Pulmonary artery endothelial cell (primary cell): ENCODE data around the gene WFDC1. TPM values are rescaled to one million over a fixed set of nuclear protein-coding genes. Genes with fewer than 3 reads are reported as not detected.

Experiments used
- DNase-seq: peaks from one replicate; pipeline ENCODE4 v3.0.0-alpha.2; 2011; ENCODE audit warnings: low read depth, low spot score
- total RNA-seq: library from RNA; depleted of rRNA; stranded (reverse); fragments of >200 nt; gene quantifications from 2 replicates; pipeline ENCODE4 v1.2.3, GENCODE V29; 2014

The WFDC1 gene
- total RNA-seq, 1 donor from 2014 or later: not detected

DNA sequence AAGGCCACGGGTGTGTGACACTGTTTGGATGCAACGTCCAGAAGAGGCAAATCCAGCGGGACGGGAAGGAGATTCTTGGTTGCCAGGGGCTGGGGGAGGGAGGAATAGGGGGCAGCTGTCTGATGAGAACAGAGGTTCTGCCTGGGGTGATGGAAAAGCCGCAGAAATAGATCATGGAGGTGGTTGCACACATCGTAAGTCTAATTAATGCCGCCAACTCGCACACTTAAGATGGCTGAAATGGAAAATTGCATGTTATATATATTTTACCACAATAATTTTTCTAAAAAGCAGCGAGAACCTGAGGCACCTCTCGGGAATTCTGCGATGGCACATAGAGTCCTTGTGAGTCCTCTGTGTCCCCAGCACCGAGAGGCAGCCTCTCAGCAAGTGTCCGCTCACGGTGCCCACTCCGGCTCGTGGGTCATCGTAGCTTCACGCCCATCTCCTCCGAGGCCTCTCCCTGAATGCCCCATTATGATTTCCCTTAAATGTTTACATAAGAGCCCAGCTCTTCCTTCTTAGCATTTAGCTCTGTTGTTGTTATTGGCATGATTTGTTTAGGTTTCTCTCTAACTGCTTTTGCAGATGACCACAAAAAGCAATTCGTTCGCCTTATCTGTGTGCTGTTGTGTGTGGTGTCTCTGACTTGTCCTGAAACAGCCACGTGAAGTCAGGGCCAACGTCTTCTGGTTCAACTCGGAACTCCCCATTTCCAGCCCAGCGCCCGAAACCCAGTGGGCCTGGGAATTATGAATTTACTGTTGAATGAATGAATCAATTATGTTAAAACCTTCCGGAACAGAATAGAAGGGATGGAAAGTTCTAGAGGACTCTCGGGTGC, 7.7 kb downstream of the WFDC1 start:
- no peak for DNase-seq

DNA sequence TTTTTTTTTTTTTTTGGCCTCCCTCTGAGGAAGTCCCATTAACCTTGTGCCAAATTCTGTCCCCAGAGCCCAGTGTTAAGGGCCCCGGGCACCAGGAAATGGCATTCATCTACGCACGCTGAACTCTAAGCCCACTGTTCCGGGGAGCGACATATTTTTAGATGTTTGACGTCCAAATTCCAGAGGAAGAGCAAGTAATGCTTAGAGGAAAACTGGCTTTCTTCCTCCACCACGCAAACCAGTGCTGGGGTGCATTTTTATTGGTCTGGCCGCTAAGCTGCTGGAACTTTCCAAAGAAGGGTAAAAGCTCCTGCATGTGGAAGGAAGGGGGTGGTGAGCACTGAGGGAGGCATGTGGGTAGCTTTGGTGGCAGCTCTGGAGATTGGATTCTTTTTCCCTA, 8.3 kb downstream of the WFDC1 start:
- DNase-seq: no peak

- DNase-seq: no peak
Observed at GRCh38 chr16:84303516-84303915, 8.8 kb downstream of the WFDC1 start.

DNA sequence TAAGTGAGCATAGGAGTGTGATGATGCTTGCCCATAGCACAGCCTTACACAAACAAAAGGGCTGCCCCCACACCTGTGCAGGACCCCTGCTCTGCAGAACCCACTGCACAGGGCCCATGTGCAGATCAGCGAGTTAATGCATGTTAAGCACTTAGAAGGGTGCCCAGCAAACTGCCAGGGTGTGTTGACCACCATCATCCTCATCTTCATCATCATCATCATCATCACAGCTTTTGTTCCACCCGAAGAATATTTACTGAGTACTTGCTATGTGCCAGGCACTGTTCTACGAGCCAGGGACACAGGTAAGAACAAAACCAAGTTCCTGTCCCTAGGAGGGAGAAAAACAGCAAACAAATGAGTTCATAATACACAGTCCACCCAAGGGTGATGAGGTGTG, 11.9 kb downstream of the WFDC1 start:
- DNase-seq: no peak

DNA sequence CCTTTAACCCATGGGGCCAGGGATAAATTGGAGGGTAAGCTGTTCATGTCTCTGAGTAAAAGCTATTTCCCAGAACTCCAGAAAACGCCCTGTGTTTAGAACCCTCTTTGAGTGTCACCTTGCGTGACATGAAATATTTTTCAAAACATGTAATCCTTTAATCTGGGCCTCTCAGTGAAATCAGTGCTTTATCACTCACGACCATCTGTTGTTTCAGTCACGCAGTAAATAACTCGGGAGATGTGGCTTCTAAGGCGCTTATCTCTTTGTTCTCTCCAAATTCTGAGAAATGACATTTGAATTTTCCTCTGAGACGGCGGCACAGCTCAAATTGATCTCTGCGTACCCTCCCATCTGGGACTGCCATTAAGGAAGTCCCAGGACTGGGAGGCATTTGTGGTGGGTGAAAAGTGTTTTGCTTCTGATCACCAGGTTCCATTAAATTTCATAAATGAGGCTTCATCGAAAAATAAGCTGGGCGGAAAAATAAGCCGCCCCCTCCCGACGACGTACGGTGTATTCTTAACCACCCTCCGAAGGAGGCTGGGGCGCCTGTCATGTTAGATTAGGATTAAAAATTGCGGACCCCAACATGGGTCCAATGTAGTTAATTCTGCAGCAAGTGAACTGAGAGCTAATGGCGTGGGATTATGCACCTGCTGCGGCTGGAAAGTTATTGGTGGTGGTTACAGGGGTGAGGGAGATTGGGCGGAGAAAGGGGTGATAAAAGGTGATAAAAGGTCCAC, 12.7 kb downstream of the WFDC1 start:
- DNase-seq: no peak

GRCh38 chr16:84308120-84308519, 13.4 kb downstream of the WFDC1 start:
- DNase-seq: no peak

GRCh38 chr16:84310642-84311041, 16.0 kb downstream of the WFDC1 start:
- DNase-seq: no peak

DNA sequence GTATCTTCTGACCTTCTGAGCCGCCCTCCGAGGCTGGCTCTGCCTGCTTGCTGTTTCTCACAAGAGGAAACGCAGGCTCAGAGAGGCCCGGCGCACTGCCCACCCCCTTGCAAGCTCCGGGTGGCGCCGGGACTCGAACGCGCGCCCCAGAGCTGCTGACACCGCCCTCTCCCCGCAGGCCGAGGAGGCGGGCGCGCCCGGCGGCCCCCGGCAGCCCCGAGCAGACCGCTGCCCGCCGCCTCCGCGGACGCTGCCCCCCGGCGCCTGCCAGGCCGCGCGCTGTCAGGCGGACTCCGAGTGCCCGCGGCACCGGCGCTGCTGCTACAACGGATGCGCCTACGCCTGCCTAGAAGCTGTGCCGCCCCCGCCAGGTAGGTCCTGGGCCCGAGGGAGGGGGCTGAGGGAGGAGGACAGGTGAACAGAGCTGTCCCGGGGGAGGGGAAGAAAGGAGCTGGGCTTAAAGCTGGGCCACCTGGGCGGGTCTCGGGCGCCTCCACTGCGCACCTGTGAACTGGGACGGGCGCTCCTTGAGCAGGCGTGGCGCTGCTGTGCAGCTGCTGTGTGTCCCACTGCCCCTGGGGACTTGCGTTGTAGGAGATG, 18.2 kb downstream of the WFDC1 start:
- no peak for DNase-seq

DNA sequence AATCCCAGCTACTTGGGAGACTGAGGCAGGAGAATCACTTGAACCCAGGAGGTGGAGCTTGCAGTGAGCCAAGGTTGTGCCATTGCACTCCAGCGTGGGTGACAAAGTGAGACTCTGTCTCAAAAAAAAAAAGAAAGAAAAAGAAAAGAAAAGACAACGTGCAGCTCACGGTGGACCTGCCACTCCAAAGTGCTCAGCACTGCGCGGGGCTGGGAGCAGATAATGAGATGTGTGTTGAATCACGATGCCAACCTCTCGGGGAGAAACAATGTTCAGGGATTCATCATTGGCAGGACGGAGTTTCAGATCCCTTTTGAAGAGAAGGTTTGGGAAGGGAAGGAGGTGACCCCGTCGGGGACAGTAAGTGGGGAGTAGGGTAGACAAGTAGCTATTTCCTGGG, 19.2 kb downstream of the WFDC1 start:
- no peak for DNase-seq

- no peak for DNase-seq
Observed at GRCh38 chr16:84314373-84314772, 19.7 kb downstream of the WFDC1 start.

- no peak for DNase-seq
Observed at GRCh38 chr16:84314814-84315213, 20.1 kb downstream of the WFDC1 start.

DNA sequence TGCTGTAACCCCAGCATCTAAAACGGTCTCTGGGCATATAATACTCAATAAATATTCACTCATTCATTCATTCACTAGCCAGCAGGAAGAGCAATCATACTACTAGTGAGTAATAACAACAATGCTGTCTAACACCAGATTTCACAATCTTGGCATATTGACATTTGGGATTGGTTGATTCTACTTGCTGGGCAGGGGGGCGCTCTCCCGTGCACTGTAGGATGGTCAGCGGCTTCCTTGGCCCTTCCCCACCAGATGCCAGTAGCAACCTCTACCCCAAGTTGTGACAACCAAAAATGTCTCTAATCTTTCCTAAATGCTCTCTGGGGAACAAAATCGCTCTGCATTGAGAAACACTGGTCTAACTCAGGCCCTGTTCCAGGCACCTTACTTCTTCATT, 20.7 kb downstream of the WFDC1 start:
- DNase-seq: no peak

GRCh38 chr16:84318091-84318975, 23.7 kb downstream of the WFDC1 start:
- no peak for DNase-seq

- DNase-seq: no peak
Observed at GRCh38 chr16:84319146-84319760, 24.6 kb downstream of the WFDC1 start.

- no peak for DNase-seq
Observed at GRCh38 chr16:84320511-84320910, 25.8 kb downstream of the WFDC1 start.

GRCh38 chr16:84321932-84322331, 27.3 kb downstream of the WFDC1 start:
- no peak for DNase-seq

DNA sequence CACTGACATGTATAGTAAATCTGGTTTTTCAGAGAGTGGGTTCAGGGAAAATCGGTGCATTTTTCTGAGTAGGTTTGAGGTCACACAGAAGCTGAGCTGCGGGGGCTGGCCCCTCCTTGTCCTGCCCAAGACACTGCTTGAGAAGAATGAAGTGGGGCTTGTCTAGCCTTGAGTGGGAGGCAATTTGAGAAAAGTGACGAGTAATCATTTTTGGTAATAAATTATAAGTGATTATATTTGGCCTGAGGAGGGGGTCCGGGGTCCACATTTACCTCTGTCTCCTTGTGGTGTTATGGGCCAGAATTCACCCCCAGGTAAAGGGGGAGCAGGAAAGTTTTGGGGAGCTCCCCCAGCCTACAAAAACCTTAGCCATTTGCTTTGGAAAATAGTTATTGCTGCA, 28.1 kb downstream of the WFDC1 start:
- no peak for DNase-seq

DNA sequence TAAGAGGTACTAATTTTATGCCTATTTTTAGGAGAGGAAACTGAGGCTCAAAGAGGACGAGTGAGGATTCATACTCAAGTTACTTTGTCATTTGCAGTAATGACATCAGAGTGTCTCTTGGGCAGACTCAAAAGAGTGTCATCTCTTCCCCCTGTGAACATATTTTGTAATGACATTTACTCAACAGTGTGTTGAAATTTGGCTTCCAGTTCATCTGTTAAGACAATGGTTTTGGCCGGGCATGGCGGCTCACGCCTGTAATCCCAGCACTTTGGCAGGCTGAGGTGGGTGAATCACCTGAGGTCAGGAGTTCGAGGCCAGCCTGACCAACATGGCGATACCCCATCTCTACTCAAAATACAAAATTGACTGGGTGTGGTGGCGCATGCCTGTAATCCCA, 28.9 kb downstream of the WFDC1 start:
- DNase-seq: no peak

- no peak for DNase-seq
Observed at GRCh38 chr16:84324434-84325262, 30.0 kb downstream of the WFDC1 start.

GRCh38 chr16:84326545-84326944, 31.9 kb downstream of the WFDC1 start:
- no peak for DNase-seq
